AG09319 (cell line): ENCODE data around the gene MRPS18B.
A peak's percentile ranks its signal among the peaks of the same experiment; 100 is the strongest.

Experiments
- DNase-seq: peaks from one replicate; pipeline ENCODE4 v3.0.0-alpha.2; 2010; ENCODE audit warnings: low read depth; ENCODE audit errors: extremely low read depth
- TF ChIP-seq, protein P1 (sequence below): IDR thresholded peaks from 2 replicates; pipeline ENCODE4 v1.5.1; 2011; ENCODE audit warnings: low read depth, mild to moderate bottlenecking, inconsistent platforms, low read length, moderate library complexity

MRPS18B gene

DNA sequence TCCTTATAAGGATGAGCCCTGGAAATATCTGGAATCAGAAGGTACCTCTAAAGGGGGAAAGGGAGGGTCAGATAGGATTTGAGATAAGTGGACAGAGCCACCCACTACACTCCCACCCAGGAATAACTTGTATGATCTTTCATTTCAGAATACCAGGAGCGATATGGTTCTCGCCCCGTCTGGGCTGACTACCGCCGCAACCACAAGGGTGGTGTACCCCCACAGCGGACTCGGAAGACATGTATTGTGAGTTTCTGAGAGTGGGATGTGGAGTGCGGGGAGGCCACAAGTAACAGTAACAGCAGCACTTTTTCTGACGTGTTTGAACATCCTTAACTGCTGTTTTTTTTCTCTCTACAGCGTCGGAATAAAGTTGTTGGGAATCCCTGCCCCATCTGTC is 1.9 kb downstream of the MRPS18B start:
- TF ChIP-seq, protein P1, sequence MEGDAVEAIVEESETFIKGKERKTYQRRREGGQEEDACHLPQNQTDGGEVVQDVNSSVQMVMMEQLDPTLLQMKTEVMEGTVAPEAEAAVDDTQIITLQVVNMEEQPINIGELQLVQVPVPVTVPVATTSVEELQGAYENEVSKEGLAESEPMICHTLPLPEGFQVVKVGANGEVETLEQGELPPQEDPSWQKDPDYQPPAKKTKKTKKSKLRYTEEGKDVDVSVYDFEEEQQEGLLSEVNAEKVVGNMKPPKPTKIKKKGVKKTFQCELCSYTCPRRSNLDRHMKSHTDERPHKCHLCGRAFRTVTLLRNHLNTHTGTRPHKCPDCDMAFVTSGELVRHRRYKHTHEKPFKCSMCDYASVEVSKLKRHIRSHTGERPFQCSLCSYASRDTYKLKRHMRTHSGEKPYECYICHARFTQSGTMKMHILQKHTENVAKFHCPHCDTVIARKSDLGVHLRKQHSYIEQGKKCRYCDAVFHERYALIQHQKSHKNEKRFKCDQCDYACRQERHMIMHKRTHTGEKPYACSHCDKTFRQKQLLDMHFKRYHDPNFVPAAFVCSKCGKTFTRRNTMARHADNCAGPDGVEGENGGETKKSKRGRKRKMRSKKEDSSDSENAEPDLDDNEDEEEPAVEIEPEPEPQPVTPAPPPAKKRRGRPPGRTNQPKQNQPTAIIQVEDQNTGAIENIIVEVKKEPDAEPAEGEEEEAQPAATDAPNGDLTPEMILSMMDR: no peak
- DNase-seq: no peak

DNA sequence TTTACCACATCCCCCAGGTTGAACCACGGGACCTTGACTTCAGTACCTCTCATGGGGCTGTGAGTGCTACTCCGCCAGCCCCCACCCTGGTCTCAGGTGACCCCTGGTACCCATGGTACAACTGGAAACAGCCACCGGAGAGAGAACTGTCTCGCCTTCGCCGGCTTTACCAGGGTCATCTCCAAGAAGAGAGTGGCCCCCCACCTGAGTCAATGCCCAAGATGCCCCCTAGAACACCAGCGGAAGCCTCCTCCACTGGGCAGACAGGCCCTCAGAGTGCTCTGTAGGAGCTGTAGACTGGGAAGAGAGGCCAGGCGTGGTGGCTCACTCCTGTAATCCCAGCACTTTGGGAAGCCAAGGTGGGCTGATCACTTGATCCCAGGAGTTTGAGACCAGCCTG is 7.9 kb downstream of the MRPS18B start:
- TF ChIP-seq, protein P1: no peak
- DNase-seq: no peak

DNA sequence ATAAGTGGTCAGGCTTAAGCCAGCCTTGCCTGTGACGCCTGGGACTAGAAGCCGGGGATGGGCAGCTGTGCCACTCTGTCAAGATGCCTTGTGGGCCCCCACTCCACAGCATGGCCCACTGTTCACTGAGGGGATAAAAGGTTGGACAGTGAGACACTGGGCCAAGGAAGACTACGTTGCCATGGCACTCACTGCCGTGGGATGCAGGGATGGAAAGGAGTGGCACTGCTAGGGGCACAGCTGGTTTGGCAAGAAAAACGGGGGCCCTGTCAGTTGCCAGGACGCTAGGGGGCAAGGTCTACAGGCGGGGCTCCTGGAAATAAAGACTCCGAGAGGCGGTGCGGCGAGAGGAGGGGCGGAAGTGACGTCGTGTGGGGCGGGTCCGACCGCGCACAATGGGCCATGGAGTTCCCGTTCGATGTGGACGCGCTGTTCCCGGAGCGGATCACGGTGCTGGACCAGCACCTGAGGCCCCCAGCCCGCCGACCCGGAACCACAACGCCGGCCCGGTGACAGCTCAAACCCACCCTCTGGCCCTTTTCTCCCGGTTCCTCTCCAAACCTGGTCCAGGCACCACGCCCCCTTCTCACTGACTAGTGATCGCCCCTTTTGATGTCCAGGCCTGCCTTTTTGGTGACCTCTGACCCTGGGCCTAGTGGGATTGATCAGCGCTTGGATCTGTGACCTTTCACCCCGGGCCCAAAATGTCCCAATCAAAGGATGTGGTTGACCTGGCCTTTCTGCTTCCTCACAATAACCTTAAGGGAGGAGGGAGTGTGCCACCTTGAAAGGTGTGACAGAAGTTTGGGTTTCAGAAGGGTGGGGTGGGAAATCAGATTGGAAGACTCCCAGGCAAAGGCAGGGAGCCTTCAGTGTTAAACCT is 9.1 kb downstream of the MRPS18B start, which contains the start of gene ATAT1:
ATAT1 (plus strand) TSS at position 391 of the 883 bp plus-strand sequence.
- no peak for DNase-seq
- TF ChIP-seq, protein P1: peak; percentile 39

DNA sequence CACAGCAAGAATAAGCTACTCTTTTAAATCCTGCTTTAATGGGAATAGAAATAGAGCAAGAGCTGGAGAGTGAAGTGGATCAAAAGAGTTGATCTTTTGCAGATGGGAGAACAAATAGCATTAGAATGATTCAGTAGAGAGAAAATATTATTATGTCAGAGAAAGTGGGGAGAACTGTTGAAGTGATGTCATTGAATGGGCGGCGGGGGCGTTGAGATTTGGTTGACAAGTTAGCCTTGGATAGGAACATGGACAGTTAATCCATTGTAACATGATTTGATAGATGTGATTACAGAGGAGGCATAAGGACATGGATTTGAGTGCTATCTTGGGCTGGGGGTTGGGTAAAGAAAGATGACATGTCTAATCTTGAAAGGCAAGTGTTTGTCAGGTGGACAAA is 18.2 kb downstream of the MRPS18B start:
- TF ChIP-seq, protein P1: no peak
- no peak for DNase-seq

DNA sequence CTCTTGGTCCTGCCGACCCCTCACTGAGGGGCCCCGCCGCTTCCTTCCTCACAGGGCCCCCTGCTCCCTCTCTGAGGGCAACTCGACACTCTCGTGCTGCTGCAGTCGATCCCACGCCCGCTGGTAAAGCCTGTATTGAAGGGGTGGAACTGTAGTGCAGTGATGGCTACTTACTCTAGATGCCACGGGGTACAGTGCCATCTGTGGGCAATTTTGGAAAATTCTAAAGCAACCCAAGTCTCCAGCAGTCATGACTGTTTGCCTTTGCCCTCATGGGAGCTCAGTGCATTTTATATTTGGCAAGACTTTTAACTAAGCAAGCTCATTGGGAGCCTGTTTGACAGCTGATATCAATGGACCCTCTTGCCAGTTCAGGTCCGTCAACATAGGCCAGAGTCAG is 22.8 kb downstream of the MRPS18B start:
- no peak for DNase-seq
- TF ChIP-seq, protein P1: no peak

DNA sequence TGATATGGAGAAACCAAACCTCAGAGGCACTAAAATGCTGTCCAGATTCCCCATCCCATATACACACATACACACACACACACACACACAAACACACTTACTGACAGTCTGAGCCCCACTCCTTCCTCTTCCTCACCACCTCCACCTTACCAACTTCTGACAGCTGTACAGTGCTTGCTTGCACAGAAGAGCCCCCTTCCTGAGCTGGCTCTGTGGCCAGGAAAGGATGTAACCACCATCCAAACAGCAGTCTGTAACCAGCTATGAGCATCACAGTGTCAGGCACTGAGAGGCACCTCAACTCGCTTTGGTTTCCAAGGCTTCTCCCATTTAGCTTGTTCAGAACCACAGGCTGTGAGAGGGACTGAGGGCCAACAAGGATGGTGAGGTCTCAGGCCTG is 23.4 kb downstream of the MRPS18B start:
- no peak for DNase-seq

DNA sequence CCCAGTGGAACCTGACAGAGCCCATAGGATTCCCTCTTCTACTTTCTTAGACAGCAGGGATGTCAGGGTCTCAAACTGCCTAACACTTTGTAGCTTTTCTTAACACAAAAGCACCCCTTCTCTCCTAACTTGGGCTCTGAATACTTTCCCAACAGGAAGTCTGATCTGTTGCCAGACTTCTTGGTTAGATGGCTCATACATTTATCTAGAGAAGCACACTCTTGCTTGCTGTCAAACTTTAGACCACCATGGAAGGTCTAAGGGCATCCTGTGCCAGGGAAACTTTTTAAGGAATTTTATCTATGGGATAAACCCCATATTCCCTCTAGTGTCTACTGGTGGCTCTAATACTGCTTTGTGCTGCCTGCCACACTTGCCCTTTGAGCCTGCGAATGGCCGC is 26.0 kb downstream of the MRPS18B start:
- TF ChIP-seq, protein P1: no peak
- DNase-seq: no peak

More for the DNA sequence above, 23.4 kb downstream of the MRPS18B start:
- TF ChIP-seq, protein P1: no peak
